GM21447 (cell line): ENCODE data around the gene TOR2A.

ENCODE experiments used
- ATAC-seq: cut with Tn5 transposase; IDR thresholded peaks from one replicate; pipeline ENCODE4 v1.9.1; 2021; ENCODE audit not compliant: unreplicated experiment

TOR2A gene

GRCh38 chr9:127744398-127745110 is 9.5 kb upstream of the TOR2A start:
- ATAC-seq = no peak

DNA sequence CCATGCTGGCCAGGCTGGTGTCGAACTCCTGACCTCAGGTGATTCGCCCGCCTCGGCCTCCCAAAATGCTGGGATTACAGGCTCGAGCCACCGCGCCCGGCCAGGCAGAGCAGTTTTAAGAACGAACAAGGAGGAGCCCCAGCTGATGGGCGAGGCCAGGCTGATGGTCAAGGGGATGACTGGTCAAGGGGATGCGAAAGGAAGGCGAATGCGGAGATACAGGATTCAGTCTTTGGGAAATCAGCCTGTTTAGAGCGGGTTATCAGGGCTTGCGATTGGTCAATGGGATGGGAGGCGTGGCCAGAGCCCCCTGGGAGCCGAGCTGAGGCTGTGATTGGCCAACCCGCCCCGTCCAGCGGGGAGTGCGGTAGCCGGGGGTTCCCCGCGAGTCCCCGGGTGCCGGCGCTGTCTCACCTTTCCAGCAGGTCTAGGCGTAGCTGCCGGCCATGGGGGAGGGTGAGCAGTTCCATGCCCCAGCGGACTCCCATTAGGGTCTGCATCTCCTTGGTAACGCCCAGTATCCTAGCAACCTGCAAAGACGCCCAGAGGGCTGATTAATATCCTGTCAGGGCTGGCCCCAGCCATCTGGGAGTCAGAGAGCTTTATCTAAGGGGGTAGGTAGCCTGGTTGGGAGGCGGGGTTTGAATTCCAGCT is 7.5 kb upstream of the TOR2A start:
- no peak for ATAC-seq

GRCh38 chr9:127741831-127742434 is 6.8 kb upstream of the TOR2A start:
- no peak for ATAC-seq

GRCh38 chr9:127739614-127740330 is 4.7 kb upstream of the TOR2A start:
- no peak for ATAC-seq

GRCh38 chr9:127738666-127739065 is 3.6 kb upstream of the TOR2A start:
- no peak for ATAC-seq

- peak; percentile 10 for ATAC-seq
Observed at GRCh38 chr9:127735530-127736185, 564 bp upstream of the TOR2A start.

DNA sequence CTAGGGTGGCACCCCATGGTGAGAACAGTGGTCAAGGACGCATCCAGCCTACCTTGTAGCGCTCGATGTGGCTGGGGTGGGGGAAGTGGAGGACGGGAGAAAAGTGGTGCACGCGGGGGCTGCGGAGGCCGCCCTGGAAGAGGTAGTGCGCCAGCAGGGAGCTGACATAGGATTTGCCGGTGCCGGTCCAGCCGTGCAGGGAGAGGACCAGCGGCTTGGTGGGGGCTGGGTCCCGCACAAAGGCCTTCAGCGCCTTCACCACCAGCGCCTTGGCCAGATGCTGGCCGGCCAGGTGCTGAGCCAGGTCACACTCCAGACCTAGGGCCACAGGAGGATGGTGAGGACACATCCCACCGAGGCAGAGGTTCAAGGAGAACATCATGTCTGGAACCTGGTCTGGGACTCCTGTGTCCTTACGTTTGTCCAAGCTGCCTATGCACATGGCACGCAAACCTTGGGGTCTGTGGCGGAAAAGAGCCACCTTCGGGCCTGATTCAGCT is 797 bp downstream of the TOR2A start:
- ATAC-seq = no peak

- ATAC-seq = no peak
Observed at GRCh38 chr9:127733614-127734013, 1.5 kb downstream of the TOR2A start.

DNA sequence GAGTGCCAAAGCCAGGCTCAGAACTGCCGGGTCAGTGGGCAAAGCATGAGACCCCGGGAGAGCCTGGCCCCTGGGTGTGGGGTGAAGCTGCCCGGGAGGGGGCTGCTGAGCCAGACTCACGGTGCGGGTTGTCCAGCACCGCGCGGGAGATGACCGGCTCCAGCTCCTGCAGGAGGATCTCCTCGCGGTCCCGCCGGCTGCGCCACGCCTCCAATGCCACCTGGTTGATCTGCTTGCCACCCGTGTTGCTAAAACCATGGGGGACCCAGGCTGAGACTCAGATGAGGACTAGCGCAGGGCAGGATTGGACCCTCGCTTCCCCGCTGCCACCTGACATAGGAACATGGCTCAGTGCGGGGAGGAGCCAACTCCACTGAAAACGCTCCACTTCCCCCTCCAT is 2.6 kb downstream of the TOR2A start:
- no peak for ATAC-seq

GRCh38 chr9:127731938-127732337 is 3.2 kb downstream of the TOR2A start:
- ATAC-seq = no peak

DNA sequence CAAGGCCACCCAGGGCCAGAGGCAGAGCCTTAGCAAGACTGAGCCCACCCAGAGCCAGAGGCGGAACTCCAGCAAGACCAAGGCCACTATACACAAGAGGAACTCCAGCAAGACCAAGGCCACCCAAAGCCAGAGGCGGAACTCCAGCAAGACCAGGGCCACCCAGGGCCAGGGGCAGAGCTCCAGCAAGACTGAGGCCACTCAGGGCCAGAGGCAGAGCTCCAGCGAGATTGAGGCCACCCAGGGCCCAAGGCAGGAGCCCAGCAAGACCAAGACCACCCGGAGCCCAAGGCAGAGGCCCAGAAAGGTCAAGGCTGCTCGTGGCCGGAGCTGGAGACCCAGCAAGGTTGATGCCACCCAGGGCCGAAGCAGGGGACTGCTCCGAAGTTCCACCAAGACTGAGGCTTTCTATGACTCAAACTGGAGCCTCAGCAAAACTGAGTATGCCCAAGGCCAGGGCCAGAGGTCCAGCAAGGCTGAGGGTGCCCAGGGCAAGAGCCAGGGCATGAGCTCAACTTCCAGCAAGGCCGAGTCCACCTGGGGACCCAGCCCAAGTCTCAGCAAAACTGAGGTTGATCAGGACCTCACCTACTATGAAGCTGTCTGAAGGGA is 4.2 kb downstream of the TOR2A start:
- ATAC-seq = no peak

DNA sequence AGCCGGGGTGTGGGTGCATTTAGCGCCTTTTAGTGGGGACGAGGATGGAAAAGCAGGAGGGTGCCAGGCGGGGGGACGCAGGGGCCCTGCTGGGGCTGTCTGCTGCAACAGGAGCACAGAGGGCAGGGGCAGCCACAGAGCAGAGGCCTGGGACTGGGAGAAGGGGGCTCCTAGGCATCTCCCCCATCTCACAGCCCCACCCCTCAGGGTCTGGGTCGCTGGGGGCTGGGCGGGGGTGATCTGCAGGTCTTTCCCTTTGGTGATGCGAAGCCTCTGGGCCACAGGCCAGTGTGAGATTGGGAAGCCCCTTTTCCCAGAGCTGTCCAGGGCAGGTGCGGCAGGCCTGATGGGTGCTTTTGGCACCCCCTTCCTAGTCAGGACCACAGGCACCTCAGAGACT is 4.8 kb downstream of the TOR2A start:
- no peak for ATAC-seq

DNA sequence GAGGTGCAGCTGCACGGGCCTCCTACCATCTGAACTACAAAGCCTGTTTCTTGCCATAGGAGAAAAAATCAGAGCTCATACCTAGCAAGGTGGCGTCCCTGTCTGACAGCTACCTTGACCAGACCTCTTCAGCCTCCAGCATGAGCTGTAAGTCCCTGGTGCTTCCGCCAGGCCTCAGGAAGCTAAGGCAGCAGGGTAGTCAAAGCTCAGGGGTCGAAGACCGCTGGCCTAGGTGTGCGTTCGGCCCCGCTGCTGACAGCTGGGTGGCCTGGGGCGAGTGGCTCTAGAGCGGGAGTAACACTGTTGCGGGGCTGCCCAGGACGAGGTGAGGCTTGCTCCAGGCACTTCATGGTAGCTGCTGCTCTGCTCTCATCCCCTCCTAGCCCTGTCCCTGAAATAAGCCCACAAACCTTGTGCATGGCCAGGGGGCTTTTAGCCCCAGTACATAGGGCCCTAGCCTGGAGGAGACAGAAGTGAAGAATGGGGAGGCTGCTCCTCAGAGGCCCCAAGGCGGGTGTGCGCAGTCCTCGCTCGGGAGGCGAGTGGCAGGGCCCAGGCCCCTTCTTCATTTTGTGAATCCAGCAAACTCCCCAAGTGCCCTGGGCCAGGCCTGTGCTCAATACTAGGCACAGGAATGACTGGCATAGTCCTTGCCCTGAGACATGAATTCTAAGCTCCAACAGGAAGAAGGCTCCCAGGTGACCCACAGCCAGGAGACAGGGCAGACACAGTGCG is 5.4 kb downstream of the TOR2A start:
- no peak for ATAC-seq

DNA sequence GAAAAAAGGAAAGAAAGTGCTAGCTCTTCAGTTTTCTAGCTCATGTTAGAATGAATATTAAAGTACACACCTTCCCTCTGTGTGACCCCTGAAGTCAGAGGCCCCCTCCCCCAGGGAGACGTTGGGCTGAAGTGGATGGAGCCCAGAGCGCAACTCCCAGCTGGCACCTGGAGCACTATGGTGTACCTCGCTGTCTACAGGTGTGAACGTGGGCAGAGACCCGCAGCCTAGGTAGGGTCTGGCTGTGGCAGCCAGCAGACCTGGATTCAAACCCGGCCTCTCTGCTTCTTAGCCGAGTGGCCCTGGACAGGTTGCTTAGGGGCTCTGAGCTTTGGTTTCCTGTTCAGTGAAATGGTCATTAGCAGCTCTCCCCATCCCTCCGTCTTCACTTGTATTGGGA is 6.3 kb downstream of the TOR2A start:
- ATAC-seq = no peak

DNA sequence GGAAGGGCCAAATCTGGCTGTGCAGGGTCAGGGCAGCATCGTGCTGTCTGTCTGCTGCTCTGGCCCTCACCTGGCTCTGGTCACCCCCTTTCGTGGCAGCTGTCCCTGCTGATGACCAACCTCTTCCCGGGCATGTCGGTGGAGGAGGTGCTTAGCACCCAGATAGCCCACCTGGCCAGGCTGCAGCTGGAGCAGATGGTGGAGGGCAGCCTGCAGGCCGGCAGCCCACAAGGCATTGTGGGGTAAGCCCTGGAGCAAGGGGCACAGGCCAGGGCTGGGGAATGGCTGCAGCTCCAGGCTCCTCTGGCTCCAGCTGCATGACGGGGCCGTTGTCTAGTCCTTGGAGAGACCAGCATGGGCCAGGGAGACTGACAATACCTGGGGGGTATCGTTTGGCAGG is 8.2 kb downstream of the TOR2A start:
- ATAC-seq = no peak

DNA sequence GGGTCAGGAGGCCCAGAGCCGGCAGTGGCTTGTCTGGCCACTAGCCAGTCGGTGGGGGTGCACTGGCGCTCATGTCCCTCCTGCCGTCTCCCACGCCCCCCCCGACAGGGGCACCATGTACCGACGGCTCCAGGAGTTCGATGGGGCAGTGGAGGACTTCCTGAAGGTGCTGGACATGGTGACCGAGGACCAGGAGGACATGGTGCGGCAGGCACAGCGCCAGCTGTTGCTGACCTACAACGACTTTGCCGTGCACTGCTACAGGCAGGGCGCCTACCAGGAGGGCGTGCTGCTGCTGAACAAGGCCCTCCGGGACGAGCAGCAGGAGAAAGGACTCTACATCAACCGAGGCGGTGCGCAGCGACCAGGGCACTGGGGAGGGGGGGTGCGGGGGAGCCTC is 11.1 kb downstream of the TOR2A start:
- ATAC-seq = no peak

DNA sequence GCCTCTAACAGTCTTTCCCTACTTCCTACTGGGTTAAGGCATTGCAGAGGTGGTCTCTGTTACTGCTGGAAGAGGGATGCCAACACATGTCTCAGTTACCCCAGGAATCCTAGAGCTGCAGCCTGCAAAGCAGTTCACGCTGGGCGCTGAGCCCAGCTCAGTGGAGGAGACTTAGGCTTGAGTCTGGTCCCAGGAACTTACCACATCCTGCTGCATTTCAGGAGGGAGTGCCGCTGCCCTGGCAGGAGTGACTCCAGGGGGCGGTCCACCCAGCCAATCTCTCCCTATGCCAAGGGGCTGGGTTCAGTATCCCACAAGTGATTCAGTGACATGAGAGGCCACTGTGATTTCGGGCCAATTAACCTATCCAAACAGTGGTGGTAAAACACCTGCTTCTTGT is 11.7 kb downstream of the TOR2A start:
- no peak for ATAC-seq

GRCh38 chr9:127723013-127723412 is 12.1 kb downstream of the TOR2A start:
- no peak for ATAC-seq

GRCh38 chr9:127722055-127722745 is 12.9 kb downstream of the TOR2A start:
- no peak for ATAC-seq
